Measurements from ENCODE around the gene COL13A1. TPM values are rescaled to one million over a fixed set of nuclear protein-coding genes. Genes with fewer than 3 reads are reported as not detected.

COL13A1 gene
- total and polyA plus RNA-seq, 2 of the 8 experiments (the other 6 are each of a cell fraction or from before 2014, with no cell fraction given) = 2.6 to 5.2 TPM

- Histone ChIP-seq H4K20me1 (replicated peaks in 1 of 2; ENCODE audit: control insufficient read depth in 1 of 2, insufficient read depth in 2 of 2, low read length in 2 of 2) (no peaks in the 10 kb centered on the region), H2BK12ac (ENCODE audit: low read depth, low read length) (no peak overlapping the region), H3K14ac (ENCODE audit: insufficient read length) (no peak overlapping the region), H3K56ac (replicated peaks; ENCODE audit: insufficient read length, low read depth, low read length) (no peak overlapping the region), H2BK120ac (replicated peaks; ENCODE audit: low read depth, low read length) (no peak overlapping the region), H3K9ac (replicated peaks in 1 of 4; ENCODE audit: extremely low read depth in 1 of 4, low read depth in 3 of 4, low read length in 3 of 4) (no peak overlapping the region), H3K4ac (replicated peaks; ENCODE audit: insufficient read length, low read depth, low read length) (no peak overlapping the region), H4K8ac (ENCODE audit: extremely low read depth, insufficient read depth, low read length) (no peak overlapping the region), H2AFZ (ENCODE audit: low read length) (no peak overlapping the region), H3K27me3 (replicated peaks in 1 of 4; ENCODE audit: control insufficient read depth in 3 of 4, extremely low read depth in 1 of 4, insufficient read depth in 3 of 4, low read length in 3 of 4) (peaks cover 0 to 4% (median 0%) of the 10 kb centered on the region in 4 experiments; a peak in 2 of 7 replicates), H3K4me2 (ENCODE audit: insufficient read depth in 1 of 2, low read depth in 2 of 2, low read length in 2 of 2) (no peak overlapping the region), H2BK20ac (ENCODE audit: low read length) (no peak overlapping the region), H3K36me3 (ENCODE audit: control insufficient read depth in 2 of 4, insufficient read depth in 4 of 4, low read length in 3 of 4) (no peaks in the 10 kb centered on the region), H3K4me1 (replicated peaks in 1 of 4; ENCODE audit: control insufficient read depth in 3 of 4, insufficient read depth in 4 of 4, low read length in 3 of 4) (no peaks in the 10 kb centered on the region), H3K18ac (ENCODE audit: extremely low read depth, low read length) (no peak overlapping the region), H2AK5ac (ENCODE audit: low read depth, low read length) (no peak overlapping the region), H2BK5ac (ENCODE audit: low read depth, low read length) (no peak overlapping the region), H4K91ac (replicated peaks; ENCODE audit: insufficient read length, low read length) (no peak overlapping the region), H3K23me2 (ENCODE audit: low read depth, low read length) (no peaks in the 10 kb centered on the region), H3K4me3 (ENCODE audit: extremely low read depth in 1 of 4, insufficient read depth in 2 of 4, low read depth in 3 of 4, low read length in 4 of 4) (no peak overlapping the region), H3K27ac (ENCODE audit: low read depth, low read length) (no peak overlapping the region), H3K23ac (ENCODE audit: insufficient read length) (no peak overlapping the region), H3K79me1 (ENCODE audit: low read depth, low read length) (no peaks in the 10 kb centered on the region), H3K79me2 (ENCODE audit: control insufficient read depth in 1 of 2, insufficient read depth in 2 of 2, low read length in 2 of 2) (no peaks in the 10 kb centered on the region), H4K5ac (ENCODE audit: insufficient read length, low read depth, low read length) (no peak overlapping the region), H2BK15ac (ENCODE audit: low read length) (no peak overlapping the region), H3K9me3 (ENCODE audit: insufficient read depth in 2 of 2, low read depth in 1 of 2, low read length in 1 of 2) (no peaks in the 10 kb centered on the region)
- ChIA-PET POLR2A (ENCODE audit: partially characterized antibody) (interaction anchor here (1.5 kb wide), 1 partner anchor 13 kb away, joined by 4 read pairs; no protein-coding TSS in a partner anchor), CTCF (ENCODE audit: partially characterized antibody) (interaction anchor here (0.6 to 41.3 kb wide), 14 partner anchors 10 to 201 kb away, joined by 3 to 958 read pairs (median 4); partner anchors contain the start of gene COL13A1)
- FAIRE-seq (no peak), DNase-seq (ENCODE audit: low read depth in 1 of 2, low spot score in 2 of 2) (no peak)
- WGBS, 2 experiments (ENCODE audit: extremely low coverage in 1 of 2, insufficient coverage in 1 of 2, insufficient read length in 1 of 2, insufficient replicate concordance in 2 of 2, low coverage in 1 of 2, low lambda C conversion rate in 2 of 2, missing lambda C conversion rate in 1 of 2) = 80% methylated on average over 10 of the region's 10 CpGs; no CpG with 5 or more reads in 1 of the 2 experiments
- TF ChIP-seq TAF7 (optimal IDR thresholded peaks at IDR 0.05; ENCODE audit: borderline replicate concordance, low read depth, low read length) (no peak), CREB1 (IDR thresholded peaks at IDR 0.05) (no peak), YY1 (IDR thresholded peaks at IDR 0.05; ENCODE audit: low read depth, low read length) (no peak), ASH2L (IDR thresholded peaks at IDR 0.05; ENCODE audit: low read length) (no peak), MAFK (IDR thresholded peaks at IDR 0.05; ENCODE audit: low read depth, low read length) (no peak), TEAD4 (IDR thresholded peaks at IDR 0.05; ENCODE audit: low read depth, low read length) (no peak), SAP30 (IDR thresholded peaks at IDR 0.05; ENCODE audit: insufficient read depth, insufficient replicate concordance, low read length) (no peak), CTCF (IDR thresholded peaks at IDR 0.05; ENCODE audit: control extremely low read depth in 1 of 3, insufficient read depth in 1 of 3, low read depth in 1 of 3, low read length in 3 of 3) (no peak), SIX5 (IDR thresholded peaks at IDR 0.05; ENCODE audit: low read depth, low read length) (no peak), GABPA (IDR thresholded peaks at IDR 0.05; ENCODE audit: borderline replicate concordance, insufficient read depth, low read length) (no peak), BACH1 (IDR thresholded peaks at IDR 0.05; ENCODE audit: low read length) (no peak)
Measured at GRCh38 chr10:69757553-69758309, 44.0 kb upstream of the COL13A1 start.

Data from H1 (cell line).